Activated CD8-positive, alpha-beta T cell treated with anti-CD3 and anti-CD28 coated beads for 36 hours (primary cell): Measurements from ENCODE around the gene SETX. TPM values are rescaled to one million over a fixed set of nuclear protein-coding genes. Genes with fewer than 3 reads are reported as not detected.

Experiments
- ATAC-seq: fragments of 200-7000 bp; cut with Tn5 transposase; one replicate; pipeline ENCODE4 v1.10.0; 2021; ENCODE audit warnings: mild to moderate bottlenecking, moderate library complexity
- CTCF ChIA-PET: fragments of 350-600 bp; sonication (Branson Sonifier 250); formaldehyde crosslinking; loops from one replicate; lab custom pipeline; 2021; ENCODE audit warnings: antibody characterized with exemption; lab: Charles Lee
- POLR2A ChIA-PET: fragments of 350-600 bp; sonication (Branson Sonifier 250); formaldehyde crosslinking; loops from one replicate; lab custom pipeline; 2021; ENCODE audit warnings: antibody characterized with exemption; lab: Charles Lee
- DNase-seq: peaks from one replicate; pipeline ENCODE4 v3.0.0-alpha.2; 2020
- H3K27ac Mint-ChIP-seq: one replicate; pipeline ENCODE4 v1.8.0; 2021; ENCODE audit warnings: mild to moderate bottlenecking, mixed read lengths
- H3K27me3 Mint-ChIP-seq: one replicate; pipeline ENCODE4 v1.8.0; 2021; ENCODE audit warnings: mixed read lengths
- H3K36me3 Mint-ChIP-seq: one replicate; pipeline ENCODE4 v1.8.0; 2021; ENCODE audit warnings: low read depth, mixed read lengths
- H3K4me1 Mint-ChIP-seq: one replicate; pipeline ENCODE4 v1.8.0; 2021; ENCODE audit warnings: low read depth, mixed read lengths
- H3K4me3 Mint-ChIP-seq: one replicate; pipeline ENCODE4 v1.8.0; 2021; ENCODE audit warnings: mild to moderate bottlenecking, moderate library complexity, mixed read lengths
- H3K9me3 Mint-ChIP-seq: one replicate; pipeline ENCODE4 v1.8.0; 2021; ENCODE audit warnings: mixed read lengths
- CTCF ChIP-seq: fragments of 200-600 bp; IDR thresholded peaks from one replicate; pipeline ENCODE4 v1.8.0; 2022; ENCODE audit warnings: antibody characterized with exemption, mild to moderate bottlenecking
- intact Hi-C: fragments of 100-400 bp; cut with micrococcal nuclease; formaldehyde crosslinking; loops from one replicate; pipeline ENCODE4 v1.10.0; 2022
- total RNA-seq, 2 experiments: library from RNA; stranded (reverse); gene quantifications; one replicate each; pipeline ENCODE4 v1.2.3, GENCODE V29; 2021

The SETX gene
- total RNA-seq, 2 experiments from 2014 or later = 32.6 to 33.8 TPM

- peaks cover 8% of the 10 kb centered on the region for H3K27me3 Mint-ChIP-seq
- no peaks in the 10 kb centered on the region for H3K9me3 Mint-ChIP-seq
- no peak for ATAC-seq
These were observed 105.7 kb downstream of the SETX start for GRCh38 chr9:132249123-132249522.

GRCh38 chr9:132247942-132248341, 106.8 kb downstream of the SETX start:
- TF ChIP-seq CTCF = no peak
- POLR2A ChIA-PET = no interaction called here
- no peak for ATAC-seq

More at GRCh38 chr9:132249123-132249522, 105.7 kb downstream of the SETX start:
- no peak for TF ChIP-seq CTCF
- DNase-seq = no peak
- no peak overlapping the region for H3K27ac Mint-ChIP-seq
- intact Hi-C loops = no loop called here
- H3K36me3 Mint-ChIP-seq = no peaks in the 10 kb centered on the region
- ChIA-PET CTCF (interaction anchor here (0.8 to 1.4 kb wide), 3 partner anchors 11 to 78 kb away, joined by 3 to 4 read pairs (median 3); no protein-coding TSS in a partner anchor), POLR2A (no interaction called here)
- H3K4me1 Mint-ChIP-seq = peaks cover 3% of the 10 kb centered on the region
- no peak overlapping the region for H3K4me3 Mint-ChIP-seq

GRCh38 chr9:132245465-132245864, 109.3 kb downstream of the SETX start:
- Mint-ChIP-seq H3K4me1 (peaks cover 7% of the 10 kb centered on the region), H3K9me3 (no peaks in the 10 kb centered on the region), H3K4me3 (no peak overlapping the region), H3K27ac (no peak overlapping the region), H3K27me3 (peaks cover 8% of the 10 kb centered on the region), H3K36me3 (no peaks in the 10 kb centered on the region)
- ChIA-PET POLR2A (no interaction called here), CTCF (interaction anchor here (0.9 to 2.3 kb wide), 5 partner anchors 9 to 76 kb away, joined by 4 to 6 read pairs (median 5); no protein-coding TSS in a partner anchor)
- DNase-seq (no peak), ATAC-seq (no peak)
- no peak for TF ChIP-seq CTCF
- intact Hi-C loops = no loop called here

More at GRCh38 chr9:132247942-132248341, 106.8 kb downstream of the SETX start:
- DNase-seq = no peak
- Mint-ChIP-seq H3K4me3 (no peak overlapping the region), H3K9me3 (no peaks in the 10 kb centered on the region), H3K27me3 (peaks cover 8% of the 10 kb centered on the region), H3K36me3 (no peaks in the 10 kb centered on the region), H3K27ac (no peak overlapping the region), H3K4me1 (peaks cover 3% of the 10 kb centered on the region)
- CTCF ChIA-PET = interaction anchor here (0.7 to 2.2 kb wide), 3 partner anchors 11 to 60 kb away, joined by 3 to 13 read pairs (median 3); no protein-coding TSS in a partner anchor
- intact Hi-C loops = no loop called here

GRCh38 chr9:132244582-132245455, 110.0 kb downstream of the SETX start:
- POLR2A ChIA-PET = interaction anchor here (0.6 kb wide), 1 partner anchor 244 kb away, joined by 4 read pairs; no protein-coding TSS in a partner anchor
- CTCF ChIA-PET = interaction anchor here (0.9 to 2.3 kb wide), 5 partner anchors 8 to 75 kb away, joined by 4 to 6 read pairs (median 5); no protein-coding TSS in a partner anchor
- DNase-seq = no peak
- no peak for ATAC-seq
- Mint-ChIP-seq H3K27ac (no peak overlapping the region), H3K9me3 (no peaks in the 10 kb centered on the region), H3K4me1 (peaks cover 7% of the 10 kb centered on the region), H3K36me3 (no peaks in the 10 kb centered on the region), H3K27me3 (peaks cover 8% of the 10 kb centered on the region), H3K4me3 (no peak overlapping the region)
- intact Hi-C loops = loop anchor here (5.0 kb wide), 1 partner anchor 488 kb away; no protein-coding TSS in a partner anchor
- no peak for TF ChIP-seq CTCF
